Measurements from ENCODE around the gene MEGF9. TPM values are rescaled to one million over a fixed set of nuclear protein-coding genes. Genes with fewer than 3 reads are reported as not detected.
"Not testable (repeated sequence)": the region's sequence is repeated elsewhere in the genome, so short reads cannot be mapped to it uniquely, and the experiment has no call there.

Gene MEGF9
- total RNA-seq, 1 donor from 2014 or later = 14.3 TPM

DNA sequence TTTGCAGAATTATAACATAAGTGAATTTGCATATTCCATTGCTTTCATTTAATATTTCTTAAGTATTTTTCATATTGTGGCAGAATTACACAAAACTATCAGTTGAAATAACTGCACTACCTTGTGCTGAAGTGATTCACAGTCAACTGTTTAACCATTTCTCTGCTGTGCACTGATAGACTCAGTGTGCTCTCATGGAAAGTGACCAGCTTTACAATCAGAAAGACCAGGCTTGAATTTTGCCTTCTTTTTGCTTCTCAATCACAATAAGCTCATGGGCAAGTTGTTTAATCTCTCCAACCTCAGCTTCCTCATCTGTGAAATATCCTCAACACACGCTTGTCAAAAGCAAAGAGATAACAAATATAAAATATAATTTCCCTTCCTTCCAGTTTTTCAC, 152.6 kb downstream of the MEGF9 start:
- H3K36me3 ChIP-seq = peaks cover 15 to 28% of the 10 kb centered on the region in 2 donors
- no peak overlapping the region for H3K4me3 ChIP-seq
- intact Hi-C loops (cut with DNase I) = no loop called here
- no peak for DNase-seq (ENCODE audit: low spot score in 2 of 2)
- no peak overlapping the region for H3K27ac ChIP-seq
- no peaks in the 10 kb centered on the region for H3K27me3 ChIP-seq
- no peaks in the 10 kb centered on the region for H3K4me1 ChIP-seq
- TF ChIP-seq CTCF (IDR thresholded peaks at IDR 0.05) = no peak
- H3K9me3 ChIP-seq = no peaks in the 10 kb centered on the region

DNA sequence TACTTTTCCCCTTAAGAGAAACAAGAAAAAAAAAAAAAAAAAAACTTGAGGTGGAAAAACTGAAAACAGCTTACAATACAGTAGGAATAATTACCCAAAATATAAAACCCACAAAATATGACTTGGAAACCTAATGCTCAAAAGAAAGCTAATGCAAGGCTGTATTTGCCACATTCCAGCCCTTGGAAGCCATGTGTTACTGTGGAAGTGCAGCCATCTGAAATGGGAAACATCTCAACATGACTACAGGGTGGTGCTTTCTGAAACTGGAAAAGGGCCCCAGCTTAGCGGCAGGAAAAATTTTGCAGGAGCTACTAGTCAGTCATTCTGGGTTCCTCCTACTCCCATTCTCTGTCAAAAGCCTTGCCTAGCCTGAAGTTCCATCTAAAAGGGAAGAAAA, 154.7 kb downstream of the MEGF9 start:
- intact Hi-C loops (cut with DNase I) = no loop called here
- no peak overlapping the region for H3K4me3 ChIP-seq
- H3K27me3 ChIP-seq = no peaks in the 10 kb centered on the region
- H3K36me3 ChIP-seq = peaks cover 16 to 17% of the 10 kb centered on the region in 2 donors
- no peak overlapping the region for H3K27ac ChIP-seq
- H3K4me1 ChIP-seq = no peaks in the 10 kb centered on the region
- no peak for DNase-seq (ENCODE audit: low spot score in 2 of 2)
- no peaks in the 10 kb centered on the region for H3K9me3 ChIP-seq
- TF ChIP-seq CTCF (IDR thresholded peaks at IDR 0.05) = no peak

DNA sequence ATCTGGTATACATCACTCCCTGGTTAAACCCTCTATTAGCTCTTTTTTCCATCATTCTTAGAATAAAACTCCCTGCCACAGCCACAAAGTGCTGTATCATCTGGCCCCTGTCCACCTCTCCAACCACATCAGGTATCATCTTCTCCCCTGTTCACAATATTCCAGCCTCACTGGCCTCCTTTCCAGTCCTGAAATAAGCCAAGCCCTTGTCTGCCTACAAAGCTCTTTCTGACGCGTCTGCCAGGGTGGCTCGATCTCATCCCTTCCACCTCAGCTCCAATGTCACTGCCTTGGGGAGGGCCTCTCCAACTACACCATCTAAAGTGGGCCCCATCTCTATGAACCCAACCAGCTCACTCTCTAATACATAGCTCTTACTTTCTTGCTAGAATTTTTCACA, 155.8 kb downstream of the MEGF9 start:
- TF ChIP-seq CTCF (IDR thresholded peaks at IDR 0.05) = no peak
- no peaks in the 10 kb centered on the region for H3K9me3 ChIP-seq
- H3K27me3 ChIP-seq = no peaks in the 10 kb centered on the region
- H3K27ac ChIP-seq = no peak overlapping the region
- H3K36me3 ChIP-seq = peaks cover 11 to 13% of the 10 kb centered on the region in 2 donors
- H3K4me3 ChIP-seq = no peak overlapping the region
- H3K4me1 ChIP-seq = no peaks in the 10 kb centered on the region
- DNase-seq (ENCODE audit: low spot score in 2 of 2) = no peak
- intact Hi-C loops (cut with DNase I) = no loop called here

DNA sequence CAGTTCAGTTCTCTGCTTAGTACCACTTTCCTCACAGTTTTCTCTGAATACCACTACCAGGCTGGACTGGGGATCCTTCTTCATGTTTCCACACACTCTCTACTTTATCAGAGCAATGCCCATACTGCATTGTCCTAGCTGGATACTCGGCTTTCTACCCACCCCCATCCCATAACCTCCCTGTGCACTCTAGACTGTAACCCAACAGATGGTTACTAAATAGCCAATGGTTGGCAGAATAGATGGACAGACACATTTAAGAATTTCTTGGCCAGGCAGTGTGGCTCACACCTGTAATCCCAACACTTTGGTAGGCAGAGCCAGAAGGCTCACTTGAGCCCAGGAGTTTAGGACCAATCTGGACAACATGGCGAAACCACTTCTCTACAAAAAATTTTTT, 157.1 kb downstream of the MEGF9 start:
- Histone ChIP-seq H3K27ac (no peak overlapping the region), H3K36me3 (peaks cover 5 to 13% of the 10 kb centered on the region in 2 donors), H3K4me3 (no peak overlapping the region), H3K27me3 (no peaks in the 10 kb centered on the region), H3K4me1 (no peaks in the 10 kb centered on the region), H3K9me3 (no peaks in the 10 kb centered on the region)
- no peak for DNase-seq (ENCODE audit: low spot score in 2 of 2)
- no peak for TF ChIP-seq CTCF (IDR thresholded peaks at IDR 0.05)
- intact Hi-C loops (cut with DNase I) = no loop called here

- no peak for TF ChIP-seq CTCF (IDR thresholded peaks at IDR 0.05)
- no peak overlapping the region for H3K27ac ChIP-seq
- H3K4me1 ChIP-seq = no peaks in the 10 kb centered on the region
- intact Hi-C loops (cut with DNase I) = no loop called here
- no peak for DNase-seq (ENCODE audit: low spot score in 2 of 2)
- H3K9me3 ChIP-seq = no peaks in the 10 kb centered on the region
- H3K36me3 ChIP-seq = peaks cover 5 to 13% of the 10 kb centered on the region in 2 donors
- H3K4me3 ChIP-seq = no peak overlapping the region
- H3K27me3 ChIP-seq = no peaks in the 10 kb centered on the region
These were observed 157.5 kb downstream of the MEGF9 start for GRCh38 chr9:120556775-120557174.

DNA sequence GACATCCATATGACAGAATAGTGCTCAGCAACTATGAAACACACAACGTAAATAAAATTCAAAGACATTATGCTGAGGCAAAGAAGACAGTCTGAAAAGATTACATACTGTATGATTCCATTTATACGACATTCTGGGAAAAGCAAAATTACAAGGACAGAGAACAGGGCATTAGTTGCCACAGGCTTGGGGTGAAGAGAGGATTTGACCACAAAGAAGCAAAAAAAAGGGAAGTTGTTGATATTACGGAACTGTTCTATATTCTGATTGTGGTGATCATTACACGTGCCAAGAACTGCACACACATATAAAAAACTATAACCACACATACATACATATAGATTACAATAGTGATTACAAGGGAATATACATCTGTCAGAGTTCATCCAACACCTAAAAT, 158.4 kb downstream of the MEGF9 start:
- Histone ChIP-seq H3K36me3 (peaks cover 0 to 15% of the 10 kb centered on the region in 2 donors), H3K27me3 (no peaks in the 10 kb centered on the region), H3K9me3 (no peaks in the 10 kb centered on the region), H3K4me1 (no peaks in the 10 kb centered on the region), H3K4me3 (no peak overlapping the region), H3K27ac (no peak overlapping the region)
- intact Hi-C loops (cut with DNase I) = no loop called here
- DNase-seq (ENCODE audit: low spot score in 2 of 2) = no peak
- no peak for TF ChIP-seq CTCF (IDR thresholded peaks at IDR 0.05)

- DNase-seq (ENCODE audit: low spot score in 2 of 2); H3K4me3 ChIP-seq; H3K27ac ChIP-seq; H3K9me3 ChIP-seq; H3K4me1 ChIP-seq; intact Hi-C loops (cut with DNase I); H3K27me3 ChIP-seq: not testable (repeated sequence)
- H3K36me3 ChIP-seq = peaks cover 15 to 42% of the 10 kb centered on the region in 2 donors
These were observed 162.0 kb downstream of the MEGF9 start for GRCh38 chr9:120552210-120552704.
